Endothelial cell of umbilical vein (primary cell): ENCODE results near the gene RTN4IP1. TPM values are rescaled to one million over a fixed set of nuclear protein-coding genes. Genes with fewer than 3 reads are reported as not detected.

ENCODE experiments used
- BruUV-seq: library from RNA; stranded (reverse); fragments of 400-500 nt; replicated peaks from 2 replicates; lab custom pipeline; 2021; lab: Mats Ljungman, UMichigan
- CTCF ChIA-PET: fragments of 300-600, 350-600 bp; sonication (Branson Sonifier 250); formaldehyde crosslinking; loops from one replicate; lab custom pipeline; 2021; ENCODE audit warnings: antibody characterized with exemption, inconsistent platforms; lab: Charles Lee
- POLR2A ChIA-PET: fragments of 300-600, 350-600 bp; sonication (Branson Sonifier 250); formaldehyde crosslinking; loops from one replicate; lab custom pipeline; 2021; ENCODE audit warnings: antibody characterized with exemption, inconsistent platforms; lab: Charles Lee
- DNase-seq: peaks from one replicate; pipeline ENCODE4 v3.0.0-alpha.2; 2011; ENCODE audit warnings: low read depth, low spot score
- FAIRE-seq: peaks from 2 replicates; lab custom pipeline; 2011; peaks lifted over from hg19 to GRCh38; lab: Jason Lieb, UNC
- H2AFZ ChIP-seq: 2 replicates; pipeline ENCODE4 v1.6.0; 2012; ENCODE audit warnings: low read depth, low read length, control low read depth, inconsistent platforms
- H3K27ac ChIP-seq: 2 replicates; pipeline ENCODE4 v1.5.1; 2011; ENCODE audit warnings: low read depth, mild to moderate bottlenecking, control low read depth, low read length, moderate library complexity; ENCODE audit not compliant: insufficient read depth
- H3K27me3 ChIP-seq, 2 experiments: 2 replicates each; pipeline versions ENCODE4 v1.6.0 to v1.6.1; 2011; ENCODE audit warnings: low read length in 2 of 2, mixed read lengths in 1 of 2; ENCODE audit not compliant: control insufficient read depth in 2 of 2, insufficient read depth in 2 of 2
- H3K36me3 ChIP-seq, 2 experiments: 2 replicates in 1 of 2; 3 replicates in 1 of 2; pipeline ENCODE4 v1.5.1; 2011; ENCODE audit warnings: low read length in 2 of 2, mild to moderate bottlenecking in 1 of 2, moderate library complexity in 1 of 2; ENCODE audit not compliant: control insufficient read depth in 2 of 2, insufficient read depth in 2 of 2; ENCODE audit errors: extremely low read depth in 1 of 2
- H3K4me1 ChIP-seq: 3 replicates; pipeline ENCODE4 v1.5.1; 2011; ENCODE audit warnings: mild to moderate bottlenecking, low read length; ENCODE audit not compliant: control insufficient read depth, insufficient read depth; ENCODE audit errors: extremely low read depth
- H3K4me2 ChIP-seq: 2 replicates; pipeline ENCODE4 v1.6.1; 2011; ENCODE audit warnings: low read length, control low read depth, mixed read lengths; ENCODE audit not compliant: insufficient read depth
- H3K4me3 ChIP-seq, 3 experiments: fragments of 200-600 bp in 1 of 3; sonication (generic), shearing (Covaris generic) in 1 of 3; replicated peaks in 1 of 3; 2 replicates each; pipeline ENCODE4 v1.5.1; 2011 to 2016; ENCODE audit warnings: control low read depth in 3 of 3, low read length in 3 of 3, mild to moderate bottlenecking in 2 of 3, inconsistent platforms in 1 of 3, low read depth in 1 of 3, moderate library complexity in 1 of 3; ENCODE audit not compliant: insufficient read depth in 1 of 3
- H3K79me2 ChIP-seq: 2 replicates; pipeline ENCODE4 v1.6.0; 2012; ENCODE audit warnings: low read length, inconsistent platforms; ENCODE audit not compliant: control insufficient read depth, insufficient read depth
- H3K9ac ChIP-seq: replicated peaks from 2 replicates; pipeline ENCODE3; 2011; ENCODE audit warnings: low read length, control low read depth; ENCODE audit not compliant: insufficient read depth; ENCODE audit errors: extremely low read depth
- H3K9me1 ChIP-seq: replicated peaks from 3 replicates; pipeline ENCODE4 v1.6.0; 2011; ENCODE audit warnings: mild to moderate bottlenecking, low read length; ENCODE audit not compliant: control insufficient read depth, insufficient read depth; ENCODE audit errors: extremely low read depth
- H3K9me3 ChIP-seq: replicated peaks from 2 replicates; pipeline ENCODE4 v1.5.1; 2012; ENCODE audit warnings: low read length, inconsistent platforms; ENCODE audit not compliant: control insufficient read depth, insufficient read depth
- H4K20me1 ChIP-seq: replicated peaks from 2 replicates; pipeline ENCODE3; 2011; ENCODE audit warnings: mild to moderate bottlenecking, low read length; ENCODE audit not compliant: control insufficient read depth, insufficient read depth; ENCODE audit errors: extremely low read depth
- CTCF ChIP-seq, 2 donors: IDR thresholded peaks; 1 replicate in 1 of 2; 2 replicates in 1 of 2; pipeline ENCODE4 v1.5.1; 2011; ENCODE audit warnings: low read length in 2 of 2, mild to moderate bottlenecking in 2 of 2, moderate library complexity in 2 of 2, control low read depth in 1 of 2, inconsistent platforms in 1 of 2, low read depth in 1 of 2; ENCODE audit not compliant: insufficient read depth in 1 of 2; ENCODE audit errors: extremely low read depth in 1 of 2
- EZH2 ChIP-seq: IDR thresholded peaks from 2 replicates; pipeline ENCODE4 v1.6.1; 2012; ENCODE audit warnings: borderline replicate concordance, low read depth, mild to moderate bottlenecking, moderate library complexity, low read length, inconsistent platforms; ENCODE audit not compliant: severe bottlenecking
- FOS ChIP-seq: IDR thresholded peaks from 2 replicates; pipeline ENCODE4 v1.6.1; 2011; ENCODE audit warnings: mild to moderate bottlenecking, low read length, moderate library complexity, borderline replicate concordance; ENCODE audit not compliant: insufficient read depth
- GATA2 ChIP-seq: IDR thresholded peaks from 2 replicates; pipeline ENCODE4 v1.7.0; 2011; ENCODE audit warnings: low read depth, mild to moderate bottlenecking, moderate library complexity, mixed read lengths, low read length; ENCODE audit not compliant: insufficient read length, insufficient read depth
- JUN ChIP-seq: IDR thresholded peaks from 2 replicates; pipeline ENCODE4 v1.6.1; 2011; ENCODE audit warnings: borderline replicate concordance, low read depth; ENCODE audit not compliant: insufficient read length, insufficient read depth
- MAX ChIP-seq: IDR thresholded peaks from 2 replicates; pipeline ENCODE4 v1.6.1; 2011; ENCODE audit not compliant: insufficient read depth, insufficient read length
- MYC ChIP-seq: IDR thresholded peaks from one replicate; pipeline ENCODE4 v1.6.1; 2011; ENCODE audit warnings: mild to moderate bottlenecking, low read depth, low read length
- POLR2A ChIP-seq: IDR thresholded peaks from 2 replicates; pipeline ENCODE4 v1.6.1; 2012; ENCODE audit warnings: low read depth, mild to moderate bottlenecking, control low read depth, low read length
- POLR2AphosphoS5 ChIP-seq: IDR thresholded peaks from 2 replicates; pipeline ENCODE4 v1.6.1; 2012; ENCODE audit warnings: low read depth, mild to moderate bottlenecking, control low read depth, low read length, moderate library complexity; ENCODE audit not compliant: insufficient read depth
- dilution Hi-C: fragments of 300-500 bp; cut with MboI; formaldehyde crosslinking; loops from one replicate; pipeline ENCODE4 v1.15.0; 2019; ENCODE audit warnings: low sequenced_read_pairs; ENCODE audit not compliant: extremely low pct_ligation_motif_present
- intact Hi-C: fragments of 100-400 bp; cut with micrococcal nuclease; formaldehyde crosslinking; loops from one replicate; pipeline ENCODE4 v1.10.0; 2022
- polyA plus RNA-seq, 4 experiments: library from polyadenylated mRNA; depleted of rRNA in 3 of 4; stranded (reverse) in 3 of 4; unstranded in 1 of 4; fragments of >200 nt; gene quantifications; 2 replicates each; pipeline versions ENCODE4 v1.2.1 to v1.2.3, GENCODE V29; 2011 to 2012; ENCODE audit warnings: missing spikeins in 1 of 4
- total RNA-seq: library from RNA; stranded (reverse); gene quantifications from 2 replicates; pipeline ENCODE4 v1.2.3, GENCODE V29; 2021

RTN4IP1 gene
- total and polyA plus RNA-seq, 2 donors (not counting 3 experiments of a cell fraction or from before 2014, with no cell fraction given): 3.9 to 5.4 TPM

DNA sequence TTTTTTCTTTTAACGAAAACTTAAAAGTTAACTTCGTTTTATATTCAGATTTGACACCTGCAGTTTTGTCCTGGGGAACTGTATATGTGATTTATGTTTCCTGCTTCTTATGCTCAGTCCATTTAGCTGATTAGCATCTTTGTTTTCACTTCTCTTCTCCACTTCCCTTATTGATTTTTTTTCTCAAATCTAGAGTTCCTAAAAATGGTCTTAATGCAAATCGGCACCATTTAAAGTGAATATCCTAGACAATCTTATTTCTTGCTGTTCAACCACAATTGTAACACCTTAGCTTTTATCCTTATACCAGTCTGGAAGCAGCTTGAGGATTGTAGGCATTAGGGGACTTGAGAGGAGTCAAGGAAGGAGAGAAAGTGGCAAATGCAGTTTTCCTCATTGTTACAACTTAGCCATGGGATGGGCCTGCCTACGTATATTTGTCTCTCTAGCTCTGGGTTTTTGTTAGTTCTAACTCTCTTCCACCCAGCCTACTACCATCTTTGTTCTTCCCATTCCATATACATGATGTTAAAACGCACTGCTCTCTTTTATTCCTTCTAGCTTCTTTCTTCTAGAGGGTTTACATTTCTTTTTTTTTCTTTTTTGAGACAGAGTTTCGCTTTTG is 8.5 kb upstream of the RTN4IP1 start:
- dilution Hi-C loops: no loop called here
- Histone ChIP-seq H3K27me3 (no peaks in the 10 kb centered on the region), H3K9ac (no peak overlapping the region), H3K79me2 (peaks cover 17% of the 10 kb centered on the region), H3K9me3 (no peaks in the 10 kb centered on the region), H3K4me2 (no peak overlapping the region), H4K20me1 (no peaks in the 10 kb centered on the region), H3K27ac (no peak overlapping the region), H2AFZ (no peak overlapping the region), H3K36me3 (peaks cover 2 to 4% of the 10 kb centered on the region in 2 experiments), H3K9me1 (no peaks in the 10 kb centered on the region), H3K4me3 (no peak overlapping the region), H3K4me1 (peaks cover 3% of the 10 kb centered on the region)
- intact Hi-C loops: no loop called here
- FAIRE-seq (no peak), DNase-seq (peak; percentile 21)
- no peak for TF ChIP-seq JUN
- CTCF ChIA-PET: interaction anchor here (1.0 to 1.2 kb wide), 3 partner anchors 9 to 30 kb away, joined by 3 to 4 read pairs (median 3); no protein-coding TSS in a partner anchor
- POLR2A ChIA-PET: no interaction called here
- no TSS peak for BruUV-seq

GRCh38 chr6:106637051-106637716 is 7.9 kb upstream of the RTN4IP1 start:
- H3K9me1 ChIP-seq: no peaks in the 10 kb centered on the region
- H3K9me3 ChIP-seq: no peaks in the 10 kb centered on the region
- H3K9ac ChIP-seq: no peak overlapping the region
- H3K27me3 ChIP-seq: no peaks in the 10 kb centered on the region
- no peak overlapping the region for H3K4me3 ChIP-seq
- dilution Hi-C loops: no loop called here
- no peaks in the 10 kb centered on the region for H4K20me1 ChIP-seq
- peaks cover 3% of the 10 kb centered on the region for H3K4me1 ChIP-seq
- H3K4me2 ChIP-seq: no peak overlapping the region
- H3K27ac ChIP-seq: no peak overlapping the region
- intact Hi-C loops: no loop called here
- ChIA-PET POLR2A (no interaction called here), CTCF (interaction anchor here (1.0 to 1.2 kb wide), 3 partner anchors 9 to 29 kb away, joined by 3 to 4 read pairs (median 3); no protein-coding TSS in a partner anchor)
- no peak for FAIRE-seq
- H3K79me2 ChIP-seq: peaks cover 23% of the 10 kb centered on the region
- no TSS peak for BruUV-seq
- H3K36me3 ChIP-seq: peaks cover 0 to 2% of the 10 kb centered on the region in 2 experiments
- TF ChIP-seq POLR2AphosphoS5 (no peak), MAX (no peak), GATA2 (no peak), POLR2A (no peak), EZH2 (no peak), FOS (no peak), CTCF (IDR thresholded peaks at IDR 0.05; ENCODE audit: extremely low read depth in 1 of 2, insufficient read depth in 1 of 2, low read depth in 1 of 2, low read length in 2 of 2) (no peak), JUN (no peak), MYC (no peak)
- peak; percentile 16 for DNase-seq
- no peak overlapping the region for H2AFZ ChIP-seq
